ENCODE results near the gene SPRY1.

The SPRY1 gene

DNA sequence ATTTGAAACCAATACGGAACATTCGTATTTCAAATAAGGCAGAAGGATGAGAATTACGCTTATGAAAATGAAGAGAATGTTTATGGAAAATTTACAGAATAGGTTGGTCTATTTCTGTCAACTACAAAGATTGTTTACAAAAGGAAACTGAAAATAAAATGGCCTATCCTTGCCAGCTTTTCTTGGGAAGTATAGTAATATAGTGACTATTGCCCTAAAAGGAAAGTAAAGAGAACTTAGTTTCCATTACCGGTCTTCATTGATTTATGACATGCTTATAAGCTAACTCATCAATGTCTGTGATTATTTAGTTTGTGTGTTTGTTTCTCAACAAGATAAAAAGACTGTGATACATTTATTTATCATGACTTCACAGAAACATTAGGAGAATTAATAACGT lies 2.9 kb upstream of the SPRY1 start:
- H3K4me3 ChIP-seq (ENCODE audit: low read depth, low read length) = no peak overlapping the region
- TF ChIP-seq, protein P1, sequence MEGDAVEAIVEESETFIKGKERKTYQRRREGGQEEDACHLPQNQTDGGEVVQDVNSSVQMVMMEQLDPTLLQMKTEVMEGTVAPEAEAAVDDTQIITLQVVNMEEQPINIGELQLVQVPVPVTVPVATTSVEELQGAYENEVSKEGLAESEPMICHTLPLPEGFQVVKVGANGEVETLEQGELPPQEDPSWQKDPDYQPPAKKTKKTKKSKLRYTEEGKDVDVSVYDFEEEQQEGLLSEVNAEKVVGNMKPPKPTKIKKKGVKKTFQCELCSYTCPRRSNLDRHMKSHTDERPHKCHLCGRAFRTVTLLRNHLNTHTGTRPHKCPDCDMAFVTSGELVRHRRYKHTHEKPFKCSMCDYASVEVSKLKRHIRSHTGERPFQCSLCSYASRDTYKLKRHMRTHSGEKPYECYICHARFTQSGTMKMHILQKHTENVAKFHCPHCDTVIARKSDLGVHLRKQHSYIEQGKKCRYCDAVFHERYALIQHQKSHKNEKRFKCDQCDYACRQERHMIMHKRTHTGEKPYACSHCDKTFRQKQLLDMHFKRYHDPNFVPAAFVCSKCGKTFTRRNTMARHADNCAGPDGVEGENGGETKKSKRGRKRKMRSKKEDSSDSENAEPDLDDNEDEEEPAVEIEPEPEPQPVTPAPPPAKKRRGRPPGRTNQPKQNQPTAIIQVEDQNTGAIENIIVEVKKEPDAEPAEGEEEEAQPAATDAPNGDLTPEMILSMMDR (IDR thresholded peaks at IDR 0.05; ENCODE audit: low read depth, low read length) = no peak
- TF ChIP-seq POLR2A (IDR thresholded peaks at IDR 0.05; ENCODE audit: extremely low read depth, insufficient read length) (no peak), MAX (IDR thresholded peaks at IDR 0.05; ENCODE audit: low read depth, low read length) (no peak), MYC (IDR thresholded peaks at IDR 0.05; ENCODE audit: low read depth, low read length) (no peak)
- no peak for DNase-seq (ENCODE audit: low read depth)

DNA sequence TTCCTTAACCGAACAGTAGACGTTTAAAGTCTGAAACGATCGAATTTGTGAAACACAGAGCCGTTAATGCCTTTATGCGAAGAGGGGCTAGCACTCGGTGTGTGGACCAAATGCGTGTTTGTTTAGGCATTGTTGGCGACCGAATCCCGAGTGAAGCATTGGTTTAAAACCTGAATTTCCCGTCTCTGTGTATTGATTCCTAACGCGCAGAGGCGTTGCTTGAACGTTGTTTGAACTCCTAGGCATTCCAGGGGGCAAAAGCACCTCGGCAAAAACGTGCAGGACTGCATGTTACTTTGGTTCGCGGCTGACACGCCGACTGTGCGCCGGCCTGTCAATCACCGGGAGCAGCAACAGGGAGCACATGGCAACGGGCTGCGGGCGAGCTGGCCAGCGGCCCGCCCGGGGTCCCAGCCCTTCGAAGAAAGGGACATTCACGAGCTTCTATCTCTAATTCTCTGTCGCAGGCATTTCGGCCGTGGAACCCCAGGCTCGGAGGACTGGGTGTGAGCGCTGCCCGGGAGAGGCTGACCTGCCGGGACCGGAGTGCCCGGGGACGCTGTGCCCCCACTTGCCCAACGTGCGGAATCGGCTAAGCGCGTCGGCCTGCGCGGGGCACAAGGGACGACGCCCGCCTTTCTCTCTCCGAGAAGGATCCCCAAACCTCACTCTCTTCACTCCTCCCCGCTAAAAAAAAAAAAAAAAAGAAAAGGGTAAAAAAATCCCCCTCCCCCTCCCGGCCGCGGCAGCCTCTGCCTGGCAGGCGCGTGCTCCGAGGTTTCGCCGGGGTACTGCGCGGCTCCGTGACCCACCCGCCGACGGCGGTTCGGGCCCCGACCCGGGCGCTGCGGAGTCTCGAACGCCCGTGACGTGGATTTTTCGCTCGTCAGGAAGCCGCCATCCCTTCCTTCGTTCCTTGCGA lies 810 bp downstream of the SPRY1 start:
- peak; percentile 86 for DNase-seq (ENCODE audit: low read depth)
- peak overlapping the region; percentile 89 for H3K4me3 ChIP-seq (ENCODE audit: low read depth, low read length)
- TF ChIP-seq MAX (IDR thresholded peaks at IDR 0.05; ENCODE audit: low read depth, low read length) (peak; percentile 93), MYC (IDR thresholded peaks at IDR 0.05; ENCODE audit: low read depth, low read length) (peak; percentile 92)
- TF ChIP-seq, protein P1 (IDR thresholded peaks at IDR 0.05; ENCODE audit: low read depth, low read length) = no peak

GRCh38 chr4:123398066-123398852 lies 1.7 kb downstream of the SPRY1 start:
- H3K4me3 ChIP-seq (ENCODE audit: low read depth, low read length) = peak overlapping the region; percentile 92
- peak; percentile 86 for DNase-seq (ENCODE audit: low read depth)
- TF ChIP-seq POLR2A (IDR thresholded peaks at IDR 0.05; ENCODE audit: extremely low read depth, insufficient read length) (peak; percentile 51), MYC (IDR thresholded peaks at IDR 0.05; ENCODE audit: low read depth, low read length) (no peak; the same call in 1 of the 2 replicates), MAX (IDR thresholded peaks at IDR 0.05; ENCODE audit: low read depth, low read length) (peak; percentile 29; the same call in 1 of the 2 replicates)
- TF ChIP-seq, protein P1 (IDR thresholded peaks at IDR 0.05; ENCODE audit: low read depth, low read length) = peak; percentile 18

GRCh38 chr4:123398853-123399626 lies 2.4 kb downstream of the SPRY1 start:
- DNase-seq (ENCODE audit: low read depth) = peak; percentile 86
- peak overlapping the region; percentile 92 for H3K4me3 ChIP-seq (ENCODE audit: low read depth, low read length)
- TF ChIP-seq POLR2A (IDR thresholded peaks at IDR 0.05; ENCODE audit: extremely low read depth, insufficient read length) (no peak), MAX (IDR thresholded peaks at IDR 0.05; ENCODE audit: low read depth, low read length) (no peak; the same call in 1 of the 2 replicates), MYC (IDR thresholded peaks at IDR 0.05; ENCODE audit: low read depth, low read length) (no peak)
- TF ChIP-seq, protein P1 (IDR thresholded peaks at IDR 0.05; ENCODE audit: low read depth, low read length) = peak; percentile 22
